Lower lobe of right lung (tissue), 2 donors: ENCODE results near the gene TRPV6. TPM values are rescaled to one million over a fixed set of nuclear protein-coding genes. Genes with fewer than 3 reads are reported as not detected.

Source experiments
- ATAC-seq, 2 donors: fragments of 200-7000 bp; cut with Tn5 transposase; one replicate each; pipeline ENCODE4 v1.9.1; 2020 to 2022; ENCODE audit warnings: mild to moderate bottlenecking in 2 of 2, moderate library complexity in 2 of 2
- DNase-seq: peaks from one replicate; pipeline ENCODE4 v3.0.0-alpha.2; 2020
- H3K27ac ChIP-seq: fragments of 200-600 bp; one replicate; pipeline ENCODE4 v1.8.0; 2022
- H3K27me3 ChIP-seq: fragments of 200-600 bp; one replicate; pipeline ENCODE4 v1.8.0; 2022; ENCODE audit warnings: low read depth
- H3K36me3 ChIP-seq: fragments of 200-600 bp; one replicate; pipeline ENCODE4 v1.8.0; 2022; ENCODE audit warnings: mild to moderate bottlenecking
- H3K4me1 ChIP-seq: fragments of 200-600 bp; one replicate; pipeline ENCODE4 v1.8.0; 2022
- H3K4me3 ChIP-seq: fragments of 200-600 bp; one replicate; pipeline ENCODE4 v1.8.0; 2022; ENCODE audit warnings: mild to moderate bottlenecking
- H3K9me3 ChIP-seq: fragments of 200-600 bp; one replicate; pipeline ENCODE4 v1.8.0; 2022
- CTCF ChIP-seq: fragments of 200-600 bp; IDR thresholded peaks from one replicate; pipeline ENCODE4 v1.8.0; 2022; ENCODE audit warnings: antibody characterized with exemption, mild to moderate bottlenecking
- intact Hi-C: fragments of 100-400 bp; cut with DNase I; formaldehyde crosslinking; loops from one replicate; pipeline ENCODE4 v1.11.0; 2022
- total RNA-seq: library from RNA; stranded (reverse); fragmentation: NEBNext Ultra II Directional; extraction: Animal tissue kit (Norgen Biotek cat#: 25700); gene quantifications from one replicate; pipeline ENCODE4 v1.2.1, GENCODE V29; 2021
- donor health status: DM: no; HTN: yes; CAD: no; lungs with severe emphysema.

The TRPV6 gene
- total RNA-seq, 1 donor from 2014 or later, result 0.21 TPM

GRCh38 chr7:142867398-142868187 lies 18.0 kb downstream of the TRPV6 start:
- no peaks in the 10 kb centered on the region for H3K9me3 ChIP-seq
- H3K27ac ChIP-seq, result no peak overlapping the region
- no peak for ATAC-seq
- no peak overlapping the region for H3K4me3 ChIP-seq
- H3K27me3 ChIP-seq, result no peaks in the 10 kb centered on the region
- peaks cover 5% of the 10 kb centered on the region for H3K36me3 ChIP-seq
- TF ChIP-seq CTCF, result no peak
- DNase-seq, result no peak
- H3K4me1 ChIP-seq, result no peaks in the 10 kb centered on the region
- intact Hi-C loops, result no loop called here

DNA sequence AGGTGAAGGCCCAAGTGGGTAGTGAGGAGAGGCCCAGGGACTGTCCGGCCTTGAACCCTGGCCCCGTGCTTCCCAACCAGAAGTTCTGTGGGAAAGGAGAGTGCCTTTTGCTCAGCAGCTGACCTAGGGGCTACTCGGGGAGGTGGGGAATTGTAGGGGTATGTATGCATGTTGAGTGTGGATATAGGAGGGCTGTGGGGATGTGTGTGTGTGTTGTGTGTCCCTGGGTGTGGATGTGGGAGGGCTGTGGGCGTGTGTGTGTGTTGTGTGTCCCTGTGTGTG lies 18.5 kb downstream of the TRPV6 start:
- no peak overlapping the region for H3K27ac ChIP-seq
- no peak overlapping the region for H3K4me3 ChIP-seq
- intact Hi-C loops, result no loop called here
- TF ChIP-seq CTCF, result no peak
- no peaks in the 10 kb centered on the region for H3K27me3 ChIP-seq
- ATAC-seq, result no peak
- no peaks in the 10 kb centered on the region for H3K4me1 ChIP-seq
- H3K9me3 ChIP-seq, result no peaks in the 10 kb centered on the region
- DNase-seq, result no peak
- peaks cover 5% of the 10 kb centered on the region for H3K36me3 ChIP-seq

DNA sequence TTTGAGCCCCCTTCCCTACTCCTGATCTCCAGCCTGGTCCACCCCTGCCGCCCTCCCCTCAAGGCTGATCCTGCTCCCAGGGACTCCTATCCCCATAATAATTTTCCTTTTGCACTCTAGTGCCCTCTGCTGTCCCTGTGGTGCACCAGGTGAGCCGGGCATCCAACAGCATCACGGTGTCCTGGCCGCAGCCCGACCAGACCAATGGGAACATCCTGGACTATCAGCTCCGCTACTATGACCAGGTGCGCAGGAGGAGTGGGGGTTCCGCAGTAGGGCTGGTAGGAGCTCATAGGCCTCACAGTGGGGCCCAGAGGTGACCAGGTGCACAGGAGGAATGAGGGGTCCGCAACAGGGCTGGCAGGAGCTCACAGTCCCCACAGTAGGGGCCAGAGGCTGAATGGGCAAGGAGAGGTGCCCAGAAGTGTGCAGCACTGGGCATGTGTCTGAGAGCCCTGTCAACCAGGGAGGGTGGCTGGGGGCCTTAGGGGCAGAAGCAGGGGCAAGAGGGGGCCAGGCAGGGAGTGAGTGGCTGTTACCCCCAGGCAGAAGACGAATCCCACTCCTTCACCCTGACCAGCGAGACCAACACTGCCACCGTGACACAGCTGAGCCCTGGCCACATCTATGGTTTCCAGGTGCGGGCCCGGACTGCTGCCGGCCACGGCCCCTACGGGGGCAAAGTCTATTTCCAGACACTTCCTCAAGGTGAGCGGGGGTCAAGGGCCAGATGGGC lies 19.0 kb downstream of the TRPV6 start:
- no peaks in the 10 kb centered on the region for H3K4me1 ChIP-seq
- no peak for DNase-seq
- H3K36me3 ChIP-seq, result peaks cover 5% of the 10 kb centered on the region
- no peak overlapping the region for H3K27ac ChIP-seq
- intact Hi-C loops, result no loop called here
- no peaks in the 10 kb centered on the region for H3K27me3 ChIP-seq
- TF ChIP-seq CTCF, result peak; percentile 56
- no peaks in the 10 kb centered on the region for H3K9me3 ChIP-seq
- peak; percentile 57 to 80 for ATAC-seq
- H3K4me3 ChIP-seq, result no peak overlapping the region

DNA sequence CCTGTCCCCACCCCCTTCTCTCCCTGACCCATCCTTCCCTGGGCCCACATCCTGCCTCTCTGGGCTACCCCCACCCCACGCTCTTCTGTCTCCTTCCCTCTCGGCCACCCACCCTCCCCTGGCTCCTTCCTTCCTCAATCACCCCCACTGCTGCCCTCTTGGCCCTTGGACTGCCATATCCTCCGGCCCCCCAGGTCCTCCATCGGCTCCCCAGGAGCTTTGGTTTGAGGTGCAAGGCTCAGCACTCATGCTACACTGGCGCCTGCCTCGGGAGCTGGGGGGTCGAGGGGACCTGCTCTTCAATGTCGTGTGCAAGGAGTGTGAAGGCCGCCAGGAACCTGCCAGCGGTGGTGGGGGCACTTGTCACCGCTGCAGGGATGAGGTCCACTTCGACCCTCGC lies 19.8 kb downstream of the TRPV6 start:
- Histone ChIP-seq H3K4me1 (no peaks in the 10 kb centered on the region), H3K9me3 (no peaks in the 10 kb centered on the region), H3K36me3 (peaks cover 5% of the 10 kb centered on the region), H3K27ac (no peak overlapping the region), H3K4me3 (no peak overlapping the region), H3K27me3 (no peaks in the 10 kb centered on the region)
- no peak for TF ChIP-seq CTCF
- ATAC-seq (no peak), DNase-seq (no peak)
- intact Hi-C loops, result no loop called here

GRCh38 chr7:142864980-142865747 lies 20.4 kb downstream of the TRPV6 start:
- no peak for TF ChIP-seq CTCF
- no peaks in the 10 kb centered on the region for H3K27me3 ChIP-seq
- no peak for ATAC-seq
- H3K27ac ChIP-seq, result no peak overlapping the region
- H3K4me3 ChIP-seq, result no peak overlapping the region
- H3K9me3 ChIP-seq, result no peaks in the 10 kb centered on the region
- intact Hi-C loops, result no loop called here
- H3K4me1 ChIP-seq, result no peaks in the 10 kb centered on the region
- peaks cover 5% of the 10 kb centered on the region for H3K36me3 ChIP-seq
- no peak for DNase-seq
